Activated CD8-positive, alpha-beta memory T cell treated with anti-CD3 and anti-CD28 coated beads for 24 hours (primary cell): Measurements from ENCODE around the gene MTX1.
"Not testable (repeated sequence)": the region's sequence is repeated elsewhere in the genome, so short reads cannot be mapped to it uniquely, and the experiment has no call there.

Experiments
- DNase-seq: peaks from one replicate; pipeline ENCODE4 v3.0.0-alpha.2; 2020

MTX1 gene

GRCh38 chr1:155209312-155209721, 822 bp downstream of the MTX1 start:
- no peak for DNase-seq

GRCh38 chr1:155210314-155211104, 2.0 kb downstream of the MTX1 start:
- DNase-seq, result no peak

DNA sequence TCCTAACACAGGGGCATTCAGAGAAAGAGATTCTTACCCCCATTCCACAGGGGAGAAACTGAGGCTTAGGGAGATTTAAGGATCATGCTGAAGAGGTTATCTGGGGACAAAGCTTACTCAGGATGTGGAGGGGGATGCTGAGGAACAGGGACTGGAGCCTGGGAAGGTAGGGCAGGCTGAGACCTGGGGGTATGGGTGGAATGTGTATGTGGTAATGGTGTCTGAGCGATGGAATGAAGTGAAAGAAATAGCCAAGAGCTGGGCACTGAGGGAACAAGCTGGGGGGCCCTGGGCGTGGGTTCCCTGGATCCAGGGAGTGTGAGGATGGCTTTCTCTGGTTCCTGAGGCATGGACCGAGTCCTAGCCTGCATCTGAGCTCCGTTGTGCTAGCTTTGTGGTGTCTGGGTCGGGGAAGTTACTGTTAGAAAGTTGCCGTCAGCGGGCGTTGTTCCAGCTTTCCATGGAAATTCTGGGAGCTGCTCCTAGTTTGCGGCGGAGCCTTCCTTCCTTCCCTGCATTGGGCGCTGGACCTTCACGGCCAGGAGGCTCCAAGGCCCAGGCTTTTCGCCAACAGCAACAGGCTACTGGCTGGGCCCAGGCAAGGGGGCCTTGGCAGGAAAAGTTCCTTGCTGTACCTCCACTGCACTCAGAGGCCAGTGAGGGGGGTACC, 3.0 kb downstream of the MTX1 start:
- not testable (repeated sequence) for DNase-seq

- DNase-seq, result not testable (repeated sequence)
These were observed 3.6 kb downstream of the MTX1 start for GRCh38 chr1:155212051-155212440.

DNA sequence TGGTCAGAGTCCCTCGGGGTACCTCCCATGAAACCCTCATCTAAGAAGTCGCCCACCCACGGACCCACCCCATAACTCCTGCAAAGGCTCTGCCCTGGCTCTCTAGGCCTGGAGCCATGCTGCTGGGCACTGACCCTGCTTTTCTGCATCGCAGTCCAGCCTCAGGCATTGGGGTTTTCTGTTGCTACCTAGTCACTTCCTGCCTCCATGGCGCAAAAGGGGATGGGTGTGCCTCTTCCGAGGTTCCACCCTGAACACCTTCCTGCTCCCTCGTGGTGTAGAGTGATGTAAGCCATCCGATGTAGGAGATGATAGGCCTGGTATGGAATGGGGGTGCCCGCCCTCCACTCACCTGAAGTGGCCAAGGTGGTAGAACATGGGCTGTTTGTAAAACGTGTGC, 6.2 kb downstream of the MTX1 start:
- DNase-seq, result not testable (repeated sequence)

- DNase-seq, result peak; percentile 65
These were observed 10.5 kb downstream of the MTX1 start for GRCh38 chr1:155218854-155219591.

GRCh38 chr1:155219592-155220031, 11.1 kb downstream of the MTX1 start:
- DNase-seq, result peak; percentile 64

DNA sequence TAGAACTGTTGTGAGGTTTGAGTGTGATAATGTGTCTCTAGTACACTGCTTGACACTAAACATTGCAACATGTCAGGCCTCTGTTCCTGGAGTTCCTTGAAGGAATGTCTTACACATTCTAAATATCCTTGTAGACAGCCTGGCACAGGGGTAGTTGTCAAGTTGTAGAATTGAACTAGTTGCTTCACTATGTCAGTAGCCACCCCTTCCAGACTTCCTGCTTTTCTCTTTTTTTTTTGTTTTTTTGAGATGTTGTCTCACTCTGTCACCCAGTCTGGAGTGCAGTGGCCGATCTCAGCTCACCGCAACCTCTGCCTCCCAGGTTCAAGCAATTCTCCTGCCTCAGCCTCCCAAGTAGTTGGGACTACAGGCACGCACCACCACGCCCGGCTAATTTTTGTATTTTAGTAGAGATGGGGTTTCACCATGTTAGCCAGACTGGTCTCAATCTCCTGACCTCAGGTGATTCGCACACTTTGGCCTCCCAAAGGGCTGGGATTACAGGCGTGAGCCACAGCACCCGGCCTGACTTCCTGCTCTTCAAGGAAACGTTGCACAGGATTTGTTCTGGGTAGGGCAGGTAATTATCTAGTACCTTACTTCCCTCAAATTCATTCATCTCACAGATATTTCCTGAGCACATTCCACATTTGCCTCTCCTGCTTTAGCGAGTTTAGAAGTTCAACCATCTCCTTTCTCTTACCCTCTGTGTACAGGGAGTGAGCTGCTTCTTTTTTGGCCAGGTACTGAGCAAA, 11.9 kb downstream of the MTX1 start:
- not testable (repeated sequence) for DNase-seq

- no peak for DNase-seq
These were observed 14.6 kb downstream of the MTX1 start for GRCh38 chr1:155223047-155223446.

DNA sequence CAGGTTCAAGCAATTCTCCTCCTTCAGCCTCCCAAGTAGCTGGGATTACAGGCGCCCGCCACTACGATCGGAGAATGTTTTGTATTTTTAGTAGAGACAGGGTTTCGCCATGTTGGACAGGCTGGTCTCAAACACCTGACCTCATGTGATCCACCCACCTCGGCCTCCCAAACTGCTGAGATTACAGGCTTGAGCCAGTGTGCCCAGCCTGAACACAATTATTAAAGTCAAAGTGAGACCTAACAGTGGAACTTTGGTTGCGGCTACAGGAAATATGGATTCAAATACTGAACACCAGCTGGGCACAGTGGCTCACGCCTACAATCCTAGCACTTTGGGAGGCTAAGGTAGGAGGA, 16.9 kb downstream of the MTX1 start:
- DNase-seq, result peak; percentile 60

GRCh38 chr1:155226188-155226909, 17.9 kb downstream of the MTX1 start:
- no peak for DNase-seq

DNA sequence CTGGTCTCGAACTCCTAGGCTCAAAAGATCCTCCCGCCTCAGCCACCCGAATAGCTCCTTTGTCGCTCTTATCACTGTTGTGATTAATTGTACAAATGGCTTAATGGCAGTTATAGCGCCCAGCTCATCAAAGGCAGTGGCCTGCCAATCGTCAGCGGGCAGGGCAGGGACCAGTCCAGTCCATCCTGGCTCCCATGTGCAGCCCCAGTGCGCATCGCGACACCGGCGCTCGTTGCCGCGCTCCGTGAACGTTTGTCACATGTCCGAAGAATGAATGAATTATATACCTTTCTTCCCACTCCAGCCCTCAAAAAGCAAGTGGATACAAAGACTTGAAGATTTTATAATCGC, 18.4 kb downstream of the MTX1 start:
- DNase-seq, result peak; percentile 96

- peak; percentile 100 for DNase-seq
These were observed 19.0 kb downstream of the MTX1 start for GRCh38 chr1:155227261-155228095.

GRCh38 chr1:155228096-155228427, 19.6 kb downstream of the MTX1 start:
- no peak for DNase-seq

- DNase-seq, result not testable (repeated sequence)
These were observed 22.8 kb downstream of the MTX1 start for GRCh38 chr1:155231302-155231701.

GRCh38 chr1:155232001-155232978, 23.8 kb downstream of the MTX1 start:
- DNase-seq, result not testable (repeated sequence)

DNA sequence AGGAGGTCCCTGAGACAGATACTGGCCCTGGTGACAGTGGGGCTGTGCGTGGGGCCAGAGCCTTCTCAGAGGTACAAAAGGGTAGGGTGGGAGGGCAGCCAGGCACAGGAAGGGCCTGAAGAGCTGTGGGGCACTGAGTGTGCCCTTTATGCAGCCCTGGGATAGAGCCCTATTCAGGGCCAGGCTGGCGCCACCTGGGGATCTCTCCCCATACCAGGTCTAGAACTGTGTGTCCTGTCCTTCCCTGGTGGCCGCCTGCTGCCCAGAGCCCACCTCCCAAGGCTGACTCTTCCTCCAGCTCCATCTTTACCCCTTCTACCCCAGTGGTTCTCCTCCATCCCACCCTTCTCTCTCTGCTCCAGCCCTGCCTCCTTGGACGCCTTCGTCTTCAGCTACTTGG, 25.0 kb downstream of the MTX1 start:
- DNase-seq, result not testable (repeated sequence)

GRCh38 chr1:155235375-155235774, 26.9 kb downstream of the MTX1 start:
- DNase-seq, result not testable (repeated sequence)

DNA sequence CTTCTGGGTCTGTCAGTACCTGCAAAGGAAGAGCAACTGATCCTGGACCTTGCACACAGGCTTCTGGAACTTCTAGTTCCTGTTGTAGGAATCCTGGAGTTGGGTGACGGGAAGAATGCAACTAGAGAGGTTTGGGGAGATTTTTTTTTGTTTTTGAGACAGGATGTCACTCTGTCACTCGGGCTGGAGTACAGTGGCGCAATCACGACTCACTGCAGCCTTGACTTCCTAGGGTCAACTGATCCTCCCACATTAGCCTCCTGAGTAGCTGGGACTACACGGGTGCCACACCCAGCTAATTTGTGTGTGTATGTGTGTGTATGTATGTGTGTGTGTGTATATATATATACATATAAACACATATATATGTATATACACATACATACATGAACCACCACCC, 28.0 kb downstream of the MTX1 start:
- no peak for DNase-seq

GRCh38 chr1:155241069-155241679, 32.7 kb downstream of the MTX1 start:
- peak; percentile 79 for DNase-seq
